Endothelial cell of umbilical vein (primary cell): ENCODE measurements around the gene CYREN. TPM values are rescaled to one million over a fixed set of nuclear protein-coding genes. Genes with fewer than 3 reads are reported as not detected.

Source experiments
- BruUV-seq: library from RNA; stranded (reverse); fragments of 400-500 nt; replicated peaks from 2 replicates; lab custom pipeline; 2021; lab: Mats Ljungman, UMichigan
- CTCF ChIA-PET: fragments of 300-600, 350-600 bp; sonication (Branson Sonifier 250); formaldehyde crosslinking; loops from one replicate; lab custom pipeline; 2021; ENCODE audit warnings: antibody characterized with exemption, inconsistent platforms; lab: Charles Lee
- POLR2A ChIA-PET: fragments of 300-600, 350-600 bp; sonication (Branson Sonifier 250); formaldehyde crosslinking; loops from one replicate; lab custom pipeline; 2021; ENCODE audit warnings: antibody characterized with exemption, inconsistent platforms; lab: Charles Lee
- DNase-seq: peaks from one replicate; pipeline ENCODE4 v3.0.0-alpha.2; 2011; ENCODE audit warnings: low read depth, low spot score
- FAIRE-seq: peaks from 2 replicates; lab custom pipeline; 2011; peaks lifted over from hg19 to GRCh38; lab: Jason Lieb, UNC
- H2AFZ ChIP-seq: 2 replicates; pipeline ENCODE4 v1.6.0; 2012; ENCODE audit warnings: low read depth, low read length, control low read depth, inconsistent platforms
- H3K27ac ChIP-seq: 2 replicates; pipeline ENCODE4 v1.5.1; 2011; ENCODE audit warnings: low read depth, mild to moderate bottlenecking, control low read depth, low read length, moderate library complexity; ENCODE audit not compliant: insufficient read depth
- H3K27me3 ChIP-seq, 2 experiments: 2 replicates each; pipeline versions ENCODE4 v1.6.0 to v1.6.1; 2011; ENCODE audit warnings: low read length in 2 of 2, mixed read lengths in 1 of 2; ENCODE audit not compliant: control insufficient read depth in 2 of 2, insufficient read depth in 2 of 2
- H3K36me3 ChIP-seq, 2 experiments: 2 replicates in 1 of 2; 3 replicates in 1 of 2; pipeline ENCODE4 v1.5.1; 2011; ENCODE audit warnings: low read length in 2 of 2, mild to moderate bottlenecking in 1 of 2, moderate library complexity in 1 of 2; ENCODE audit not compliant: control insufficient read depth in 2 of 2, insufficient read depth in 2 of 2; ENCODE audit errors: extremely low read depth in 1 of 2
- H3K4me1 ChIP-seq: 3 replicates; pipeline ENCODE4 v1.5.1; 2011; ENCODE audit warnings: mild to moderate bottlenecking, low read length; ENCODE audit not compliant: control insufficient read depth, insufficient read depth; ENCODE audit errors: extremely low read depth
- H3K4me2 ChIP-seq: 2 replicates; pipeline ENCODE4 v1.6.1; 2011; ENCODE audit warnings: low read length, control low read depth, mixed read lengths; ENCODE audit not compliant: insufficient read depth
- H3K4me3 ChIP-seq, 3 experiments: fragments of 200-600 bp in 1 of 3; sonication (generic), shearing (Covaris generic) in 1 of 3; replicated peaks in 1 of 3; 2 replicates each; pipeline ENCODE4 v1.5.1; 2011 to 2016; ENCODE audit warnings: control low read depth in 3 of 3, low read length in 3 of 3, mild to moderate bottlenecking in 2 of 3, inconsistent platforms in 1 of 3, low read depth in 1 of 3, moderate library complexity in 1 of 3; ENCODE audit not compliant: insufficient read depth in 1 of 3
- H3K79me2 ChIP-seq: 2 replicates; pipeline ENCODE4 v1.6.0; 2012; ENCODE audit warnings: low read length, inconsistent platforms; ENCODE audit not compliant: control insufficient read depth, insufficient read depth
- H3K9ac ChIP-seq: replicated peaks from 2 replicates; pipeline ENCODE3; 2011; ENCODE audit warnings: low read length, control low read depth; ENCODE audit not compliant: insufficient read depth; ENCODE audit errors: extremely low read depth
- H3K9me1 ChIP-seq: replicated peaks from 3 replicates; pipeline ENCODE4 v1.6.0; 2011; ENCODE audit warnings: mild to moderate bottlenecking, low read length; ENCODE audit not compliant: control insufficient read depth, insufficient read depth; ENCODE audit errors: extremely low read depth
- H3K9me3 ChIP-seq: replicated peaks from 2 replicates; pipeline ENCODE4 v1.5.1; 2012; ENCODE audit warnings: low read length, inconsistent platforms; ENCODE audit not compliant: control insufficient read depth, insufficient read depth
- H4K20me1 ChIP-seq: replicated peaks from 2 replicates; pipeline ENCODE3; 2011; ENCODE audit warnings: mild to moderate bottlenecking, low read length; ENCODE audit not compliant: control insufficient read depth, insufficient read depth; ENCODE audit errors: extremely low read depth
- EZH2 ChIP-seq: IDR thresholded peaks from 2 replicates; pipeline ENCODE4 v1.6.1; 2012; ENCODE audit warnings: borderline replicate concordance, low read depth, mild to moderate bottlenecking, moderate library complexity, low read length, inconsistent platforms; ENCODE audit not compliant: severe bottlenecking
- GATA2 ChIP-seq: IDR thresholded peaks from 2 replicates; pipeline ENCODE4 v1.7.0; 2011; ENCODE audit warnings: low read depth, mild to moderate bottlenecking, moderate library complexity, mixed read lengths, low read length; ENCODE audit not compliant: insufficient read length, insufficient read depth
- JUN ChIP-seq: IDR thresholded peaks from 2 replicates; pipeline ENCODE4 v1.6.1; 2011; ENCODE audit warnings: borderline replicate concordance, low read depth; ENCODE audit not compliant: insufficient read length, insufficient read depth
- MYC ChIP-seq: IDR thresholded peaks from one replicate; pipeline ENCODE4 v1.6.1; 2011; ENCODE audit warnings: mild to moderate bottlenecking, low read depth, low read length
- POLR2A ChIP-seq: IDR thresholded peaks from 2 replicates; pipeline ENCODE4 v1.6.1; 2012; ENCODE audit warnings: low read depth, mild to moderate bottlenecking, control low read depth, low read length
- POLR2AphosphoS5 ChIP-seq: IDR thresholded peaks from 2 replicates; pipeline ENCODE4 v1.6.1; 2012; ENCODE audit warnings: low read depth, mild to moderate bottlenecking, control low read depth, low read length, moderate library complexity; ENCODE audit not compliant: insufficient read depth
- dilution Hi-C: fragments of 300-500 bp; cut with MboI; formaldehyde crosslinking; loops from one replicate; pipeline ENCODE4 v1.15.0; 2019; ENCODE audit warnings: low sequenced_read_pairs; ENCODE audit not compliant: extremely low pct_ligation_motif_present
- intact Hi-C: fragments of 100-400 bp; cut with micrococcal nuclease; formaldehyde crosslinking; loops from one replicate; pipeline ENCODE4 v1.10.0; 2022
- polyA plus RNA-seq, 4 experiments: library from polyadenylated mRNA; depleted of rRNA in 3 of 4; stranded (reverse) in 3 of 4; unstranded in 1 of 4; fragments of >200 nt; gene quantifications; 2 replicates each; pipeline versions ENCODE4 v1.2.1 to v1.2.3, GENCODE V29; 2011 to 2012; ENCODE audit warnings: missing spikeins in 1 of 4
- total RNA-seq: library from RNA; stranded (reverse); gene quantifications from 2 replicates; pipeline ENCODE4 v1.2.3, GENCODE V29; 2021
- TF ChIP-seq, protein P1 (sequence below): IDR thresholded peaks from 2 replicates; pipeline ENCODE4 v1.6.1; 2011; ENCODE audit not compliant: insufficient read depth, insufficient read length
- TF ChIP-seq, protein P2 (sequence below), 2 donors: IDR thresholded peaks; 1 replicate in 1 of 2; 2 replicates in 1 of 2; pipeline ENCODE4 v1.5.1; 2011; ENCODE audit warnings: low read length in 2 of 2, mild to moderate bottlenecking in 2 of 2, moderate library complexity in 2 of 2, control low read depth in 1 of 2, inconsistent platforms in 1 of 2, low read depth in 1 of 2; ENCODE audit not compliant: insufficient read depth in 1 of 2; ENCODE audit errors: extremely low read depth in 1 of 2

The CYREN gene
- total and polyA plus RNA-seq, 2 donors (not counting 3 experiments of a cell fraction or from before 2014, with no cell fraction given) = 19.1 to 30.8 TPM

DNA sequence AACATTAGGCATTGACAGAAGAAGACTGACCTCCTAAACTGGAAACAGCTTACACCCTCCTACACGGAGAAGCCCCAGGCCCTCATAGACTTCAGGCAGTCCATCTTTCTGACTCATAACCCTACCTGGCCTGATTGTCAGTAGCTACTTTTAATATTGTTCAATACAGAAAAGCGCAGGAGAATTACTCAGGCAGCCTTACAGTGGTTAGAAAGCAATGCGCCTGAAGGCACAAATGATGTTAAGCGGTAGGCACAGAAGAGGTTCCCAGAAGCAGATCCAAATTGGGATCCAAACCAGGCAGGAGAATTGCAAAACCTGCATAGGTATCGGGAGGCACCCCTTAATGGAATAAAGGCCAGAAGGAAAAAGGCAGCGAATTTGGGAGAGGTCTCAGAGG lies 5.4 kb upstream of the CYREN start:
- H3K9me3 ChIP-seq = peaks cover 9% of the 10 kb centered on the region
- no peak overlapping the region for H3K27ac ChIP-seq
- FAIRE-seq (no peak), DNase-seq (no peak)
- dilution Hi-C loops (no loop called here), intact Hi-C loops (no loop called here)
- H3K79me2 ChIP-seq = no peaks in the 10 kb centered on the region
- no peak overlapping the region for H3K4me3 ChIP-seq
- no peak for TF ChIP-seq POLR2A
- TF ChIP-seq, protein P1, sequence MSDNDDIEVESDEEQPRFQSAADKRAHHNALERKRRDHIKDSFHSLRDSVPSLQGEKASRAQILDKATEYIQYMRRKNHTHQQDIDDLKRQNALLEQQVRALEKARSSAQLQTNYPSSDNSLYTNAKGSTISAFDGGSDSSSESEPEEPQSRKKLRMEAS = no peak
- TF ChIP-seq GATA2 = no peak
- TF ChIP-seq, protein P2, sequence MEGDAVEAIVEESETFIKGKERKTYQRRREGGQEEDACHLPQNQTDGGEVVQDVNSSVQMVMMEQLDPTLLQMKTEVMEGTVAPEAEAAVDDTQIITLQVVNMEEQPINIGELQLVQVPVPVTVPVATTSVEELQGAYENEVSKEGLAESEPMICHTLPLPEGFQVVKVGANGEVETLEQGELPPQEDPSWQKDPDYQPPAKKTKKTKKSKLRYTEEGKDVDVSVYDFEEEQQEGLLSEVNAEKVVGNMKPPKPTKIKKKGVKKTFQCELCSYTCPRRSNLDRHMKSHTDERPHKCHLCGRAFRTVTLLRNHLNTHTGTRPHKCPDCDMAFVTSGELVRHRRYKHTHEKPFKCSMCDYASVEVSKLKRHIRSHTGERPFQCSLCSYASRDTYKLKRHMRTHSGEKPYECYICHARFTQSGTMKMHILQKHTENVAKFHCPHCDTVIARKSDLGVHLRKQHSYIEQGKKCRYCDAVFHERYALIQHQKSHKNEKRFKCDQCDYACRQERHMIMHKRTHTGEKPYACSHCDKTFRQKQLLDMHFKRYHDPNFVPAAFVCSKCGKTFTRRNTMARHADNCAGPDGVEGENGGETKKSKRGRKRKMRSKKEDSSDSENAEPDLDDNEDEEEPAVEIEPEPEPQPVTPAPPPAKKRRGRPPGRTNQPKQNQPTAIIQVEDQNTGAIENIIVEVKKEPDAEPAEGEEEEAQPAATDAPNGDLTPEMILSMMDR (IDR thresholded peaks at IDR 0.05; ENCODE audit: extremely low read depth in 1 of 2, insufficient read depth in 1 of 2, low read depth in 1 of 2, low read length in 2 of 2) = no peak
- no peak for TF ChIP-seq JUN
- TF ChIP-seq MYC = no peak
- no peak for TF ChIP-seq EZH2
- no peak for TF ChIP-seq POLR2AphosphoS5
- no peaks in the 10 kb centered on the region for H3K36me3 ChIP-seq
- CTCF ChIA-PET = no interaction called here
- H3K4me2 ChIP-seq = no peak overlapping the region
- no peak overlapping the region for H2AFZ ChIP-seq
- no peaks in the 10 kb centered on the region for H4K20me1 ChIP-seq
- BruUV-seq = no TSS peak
- POLR2A ChIA-PET = no interaction called here
- H3K27me3 ChIP-seq = no peaks in the 10 kb centered on the region
- no peaks in the 10 kb centered on the region for H3K9me1 ChIP-seq
- H3K9ac ChIP-seq = no peak overlapping the region
- no peaks in the 10 kb centered on the region for H3K4me1 ChIP-seq
